ENCODE data around the gene KCNG2.

KCNG2 gene

DNA sequence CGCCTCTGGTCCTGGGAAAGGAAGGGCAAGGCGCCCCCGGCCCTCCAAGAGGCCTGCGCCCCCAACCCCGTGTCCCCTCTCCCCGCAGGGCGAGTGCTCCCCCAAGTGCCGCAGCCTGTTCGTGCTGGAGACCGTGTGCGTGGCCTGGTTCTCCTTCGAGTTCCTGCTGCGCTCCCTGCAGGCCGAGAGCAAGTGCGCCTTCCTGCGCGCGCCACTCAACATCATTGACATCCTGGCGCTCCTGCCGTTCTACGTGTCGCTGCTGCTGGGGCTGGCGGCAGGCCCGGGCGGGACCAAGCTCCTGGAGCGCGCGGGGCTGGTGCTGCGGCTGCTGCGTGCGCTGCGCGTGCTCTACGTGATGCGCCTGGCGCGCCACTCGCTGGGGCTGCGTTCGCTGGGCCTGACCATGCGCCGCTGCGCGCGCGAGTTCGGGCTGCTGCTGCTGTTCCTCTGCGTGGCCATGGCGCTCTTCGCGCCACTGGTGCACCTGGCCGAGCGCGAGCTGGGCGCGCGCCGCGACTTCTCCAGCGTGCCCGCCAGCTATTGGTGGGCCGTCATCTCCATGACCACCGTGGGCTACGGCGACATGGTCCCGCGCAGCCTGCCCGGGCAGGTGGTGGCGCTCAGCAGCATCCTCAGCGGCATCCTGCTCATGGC is 101.3 kb downstream of the KCNG2 start:
- Histone ChIP-seq H3K4me1 (ENCODE audit: control insufficient read depth, insufficient read depth, low read length, poor library complexity, severe bottlenecking) (no peaks in the 10 kb centered on the region), H3K4me3 (ENCODE audit: extremely low read depth, insufficient read depth, low read length, poor library complexity, severe bottlenecking) (no peak overlapping the region), H3K36me3 (ENCODE audit: control insufficient read depth, insufficient read depth, low read length) (peaks cover 27% of the 10 kb centered on the region), H3K9me3 (ENCODE audit: control insufficient read depth, low read length) (peaks cover 59% of the 10 kb centered on the region), H3K27ac (ENCODE audit: low read depth, low read length, severe bottlenecking) (no peak overlapping the region)
- WGBS, 2 experiments (ENCODE audit: insufficient coverage in 2 of 2), result 95 to 97% methylated on average over 54 to 67 of the region's 70 CpGs

DNA sequence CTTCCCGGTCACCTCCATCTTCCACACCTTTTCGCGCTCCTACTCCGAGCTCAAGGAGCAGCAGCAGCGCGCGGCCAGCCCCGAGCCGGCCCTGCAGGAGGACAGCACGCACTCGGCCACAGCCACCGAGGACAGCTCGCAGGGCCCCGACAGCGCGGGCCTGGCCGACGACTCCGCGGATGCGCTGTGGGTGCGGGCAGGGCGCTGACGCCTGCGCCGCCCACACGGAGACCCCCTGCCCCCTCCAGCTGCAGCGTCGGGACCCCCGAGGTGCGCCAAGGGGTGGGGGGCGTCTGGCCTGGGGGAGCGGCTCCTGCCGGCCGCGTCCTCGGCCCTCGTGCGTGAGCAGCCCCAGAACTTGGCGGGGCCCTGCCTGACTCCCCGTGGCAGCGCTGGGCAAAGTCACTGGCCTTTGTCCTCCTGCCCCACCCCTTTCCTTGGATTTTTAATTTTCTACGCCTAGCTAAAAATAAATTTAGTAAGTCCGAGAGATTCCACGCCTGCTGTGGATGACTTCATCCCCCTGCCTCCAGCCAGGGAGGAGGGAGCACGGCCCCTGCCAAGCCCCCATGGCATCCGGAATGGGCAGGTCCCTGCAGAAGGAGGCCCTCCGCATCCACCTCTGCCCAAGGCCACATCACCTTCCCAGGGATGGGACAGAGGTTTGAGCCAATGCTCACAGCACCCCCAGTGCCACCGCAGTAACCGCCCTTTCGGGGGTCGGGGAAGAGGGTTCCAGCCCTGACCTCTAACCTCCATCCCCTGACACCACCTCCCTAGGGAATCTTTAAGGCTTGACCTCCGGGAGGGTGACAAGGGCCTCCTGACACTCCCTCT is 102.1 kb downstream of the KCNG2 start:
- WGBS, 2 experiments (ENCODE audit: insufficient coverage in 2 of 2), result 94 to 97% methylated on average over 41 to 49 of the region's 53 CpGs
- H3K27ac ChIP-seq (ENCODE audit: low read depth, low read length, severe bottlenecking), result no peak overlapping the region
- H3K9me3 ChIP-seq (ENCODE audit: control insufficient read depth, low read length), result peaks cover 55% of the 10 kb centered on the region
- H3K4me3 ChIP-seq (ENCODE audit: extremely low read depth, insufficient read depth, low read length, poor library complexity, severe bottlenecking), result no peak overlapping the region
- H3K4me1 ChIP-seq (ENCODE audit: control insufficient read depth, insufficient read depth, low read length, poor library complexity, severe bottlenecking), result no peaks in the 10 kb centered on the region
- H3K36me3 ChIP-seq (ENCODE audit: control insufficient read depth, insufficient read depth, low read length), result peaks cover 27% of the 10 kb centered on the region

DNA sequence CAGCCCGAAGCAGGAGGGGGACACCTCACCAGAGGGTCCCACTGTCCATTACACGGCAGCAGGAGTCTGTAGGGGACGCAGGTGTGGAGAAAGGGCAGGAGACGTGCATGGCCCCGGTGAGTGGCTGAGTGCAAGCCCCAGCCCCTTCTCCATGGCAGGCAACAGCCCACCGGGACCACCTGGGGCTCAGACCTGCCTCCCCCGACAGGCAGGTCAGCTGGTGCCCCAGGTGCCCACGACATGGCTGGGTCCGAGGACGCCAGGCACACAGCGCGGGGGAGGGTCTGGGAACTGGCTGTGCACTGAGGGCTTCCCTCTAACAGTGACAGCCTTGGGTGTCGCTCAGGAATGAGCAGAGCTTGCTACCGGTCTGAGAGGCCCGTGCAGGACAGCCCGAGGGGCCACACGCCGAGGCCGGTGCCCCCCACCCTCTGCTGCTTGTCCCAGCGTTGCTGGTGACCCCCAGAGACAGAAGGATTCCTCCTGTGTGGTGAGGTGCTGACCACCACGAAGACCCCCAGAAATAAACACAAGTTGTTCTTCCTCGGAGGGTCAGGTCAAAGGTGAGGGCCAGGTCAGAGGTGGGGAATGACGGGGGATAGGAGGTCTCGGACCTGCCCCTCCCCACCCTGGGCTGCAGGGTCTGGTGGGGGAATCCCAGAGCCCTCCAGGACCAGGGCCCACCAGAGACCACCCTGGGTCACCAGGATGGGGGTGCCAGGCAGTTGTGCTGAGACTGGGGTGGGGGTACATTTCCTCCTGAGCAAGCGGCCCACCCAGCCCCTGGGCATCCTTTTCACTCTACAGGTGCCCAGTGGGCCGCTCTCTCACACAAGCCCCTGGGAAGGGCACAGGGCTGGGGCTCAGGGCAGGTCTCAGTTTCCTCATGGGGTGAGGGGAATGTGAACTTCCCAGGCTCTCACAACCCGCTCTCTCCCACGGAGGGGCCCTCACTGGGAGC is 103.2 kb downstream of the KCNG2 start:
- no peaks in the 10 kb centered on the region for H3K4me1 ChIP-seq (ENCODE audit: control insufficient read depth, insufficient read depth, low read length, poor library complexity, severe bottlenecking)
- 96 to 97% methylated on average over 23 to 24 of the region's 28 CpGs for WGBS, 2 experiments (ENCODE audit: insufficient coverage in 2 of 2)
- H3K27ac ChIP-seq (ENCODE audit: low read depth, low read length, severe bottlenecking), result no peak overlapping the region
- peaks cover 45% of the 10 kb centered on the region for H3K9me3 ChIP-seq (ENCODE audit: control insufficient read depth, low read length)
- H3K4me3 ChIP-seq (ENCODE audit: extremely low read depth, insufficient read depth, low read length, poor library complexity, severe bottlenecking), result no peak overlapping the region
- H3K36me3 ChIP-seq (ENCODE audit: control insufficient read depth, insufficient read depth, low read length), result peaks cover 31% of the 10 kb centered on the region

DNA sequence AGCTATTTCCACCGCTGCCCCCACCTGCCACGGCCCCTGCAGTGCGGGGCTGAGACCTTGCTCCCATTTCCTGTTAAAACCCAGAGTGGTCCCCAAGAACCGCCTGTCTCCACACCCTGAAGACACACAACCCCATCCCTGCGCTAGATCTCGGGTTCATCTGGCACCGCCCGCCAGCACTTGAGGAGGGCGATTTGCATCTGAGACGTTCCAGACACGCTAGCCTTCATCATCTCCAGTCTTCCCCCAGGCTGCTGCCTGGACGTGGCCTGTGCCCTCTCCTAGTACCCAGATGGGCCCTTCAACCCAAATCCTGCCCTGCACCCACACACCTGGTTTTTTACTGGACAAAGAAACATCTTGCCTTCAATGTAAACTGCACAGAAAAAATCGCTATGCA is 103.9 kb downstream of the KCNG2 start:
- Histone ChIP-seq H3K27ac (ENCODE audit: low read depth, low read length, severe bottlenecking) (no peak overlapping the region), H3K36me3 (ENCODE audit: control insufficient read depth, insufficient read depth, low read length) (peaks cover 34% of the 10 kb centered on the region), H3K9me3 (ENCODE audit: control insufficient read depth, low read length) (peaks cover 38% of the 10 kb centered on the region), H3K4me1 (ENCODE audit: control insufficient read depth, insufficient read depth, low read length, poor library complexity, severe bottlenecking) (no peaks in the 10 kb centered on the region), H3K4me3 (ENCODE audit: extremely low read depth, insufficient read depth, low read length, poor library complexity, severe bottlenecking) (no peak overlapping the region)
- 95 to 96% methylated on average over 13 of the region's 13 CpGs for WGBS, 2 experiments (ENCODE audit: insufficient coverage in 2 of 2)

DNA sequence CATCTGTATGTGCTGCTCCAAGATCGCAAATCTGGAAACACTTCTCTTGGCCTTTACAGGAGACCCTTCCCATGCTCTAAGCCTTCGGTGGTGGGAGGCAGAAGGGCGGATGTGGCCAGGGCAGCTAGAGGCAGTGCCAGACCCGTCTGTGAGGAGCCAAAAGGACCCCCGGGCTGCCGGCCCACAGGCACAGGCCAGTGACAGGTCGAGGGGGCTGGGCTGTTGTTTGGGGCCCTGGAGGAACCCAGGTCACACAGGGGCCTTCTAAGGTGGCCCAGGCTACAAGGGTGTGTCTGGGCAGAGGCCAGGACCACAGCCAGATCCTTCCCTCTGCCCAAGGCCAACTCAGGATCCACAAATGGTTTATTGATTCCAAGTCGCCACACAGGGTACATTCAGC is 104.3 kb downstream of the KCNG2 start:
- no peak overlapping the region for H3K27ac ChIP-seq (ENCODE audit: low read depth, low read length, severe bottlenecking)
- no peak overlapping the region for H3K4me3 ChIP-seq (ENCODE audit: extremely low read depth, insufficient read depth, low read length, poor library complexity, severe bottlenecking)
- peaks cover 34% of the 10 kb centered on the region for H3K9me3 ChIP-seq (ENCODE audit: control insufficient read depth, low read length)
- no peaks in the 10 kb centered on the region for H3K4me1 ChIP-seq (ENCODE audit: control insufficient read depth, insufficient read depth, low read length, poor library complexity, severe bottlenecking)
- H3K36me3 ChIP-seq (ENCODE audit: control insufficient read depth, insufficient read depth, low read length), result peaks cover 38% of the 10 kb centered on the region
- WGBS, 2 experiments (ENCODE audit: insufficient coverage in 2 of 2), result 92 to 95% methylated on average over 7 to 8 of the region's 8 CpGs

DNA sequence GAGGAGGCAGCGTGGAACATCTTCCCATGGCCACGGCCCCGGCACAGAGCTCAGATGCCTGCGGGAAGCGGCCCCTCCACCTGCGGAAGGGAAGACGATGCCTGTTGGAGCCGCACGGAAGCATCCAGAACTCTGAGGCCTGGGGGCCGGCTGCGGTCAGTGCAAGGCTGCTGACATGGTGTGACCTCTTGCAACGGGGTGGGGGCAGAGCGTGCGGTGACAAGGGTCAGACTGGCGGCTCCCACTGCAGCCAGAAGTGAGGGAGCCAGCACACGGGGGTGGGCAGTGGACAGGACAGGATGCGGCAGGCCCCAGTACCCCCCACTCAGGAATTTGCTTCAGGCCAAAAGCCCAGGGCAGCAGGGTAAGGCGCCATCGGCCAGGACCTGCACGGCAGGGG is 104.9 kb downstream of the KCNG2 start:
- peaks cover 38% of the 10 kb centered on the region for H3K36me3 ChIP-seq (ENCODE audit: control insufficient read depth, insufficient read depth, low read length)
- no peak overlapping the region for H3K4me3 ChIP-seq (ENCODE audit: extremely low read depth, insufficient read depth, low read length, poor library complexity, severe bottlenecking)
- peaks cover 30% of the 10 kb centered on the region for H3K9me3 ChIP-seq (ENCODE audit: control insufficient read depth, low read length)
- no peak overlapping the region for H3K27ac ChIP-seq (ENCODE audit: low read depth, low read length, severe bottlenecking)
- no peaks in the 10 kb centered on the region for H3K4me1 ChIP-seq (ENCODE audit: control insufficient read depth, insufficient read depth, low read length, poor library complexity, severe bottlenecking)
- WGBS, 2 experiments (ENCODE audit: insufficient coverage in 2 of 2), result 95 to 97% methylated on average over 15 to 20 of the region's 20 CpGs

DNA sequence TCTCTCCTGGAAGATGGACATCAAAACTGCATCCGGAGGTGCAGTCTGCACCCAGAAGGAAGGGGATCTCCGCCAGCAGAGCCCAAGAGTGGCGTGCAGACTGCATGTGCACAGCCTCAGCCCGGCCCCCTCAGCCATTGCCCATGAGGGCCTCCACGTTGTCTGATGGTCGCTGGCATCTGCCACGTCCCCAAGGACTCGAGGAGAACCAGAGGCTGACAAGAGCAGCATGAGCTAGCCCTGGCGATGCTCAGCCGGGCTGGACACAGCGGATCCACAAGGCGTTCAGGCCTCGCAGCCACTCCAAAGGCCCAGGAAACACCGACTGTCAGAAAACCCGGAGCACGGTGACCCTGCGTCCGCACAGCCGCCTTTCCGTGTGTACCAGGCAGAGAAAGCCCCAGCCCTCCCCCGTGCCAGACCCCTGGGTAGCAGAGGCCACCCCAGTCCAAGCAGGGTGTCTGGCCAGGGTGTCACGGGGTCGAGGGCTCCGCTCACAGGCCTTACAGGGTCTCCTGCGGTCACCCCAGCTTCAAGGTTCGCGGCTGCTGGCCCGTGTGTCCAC is 105.4 kb downstream of the KCNG2 start:
- H3K4me3 ChIP-seq (ENCODE audit: extremely low read depth, insufficient read depth, low read length, poor library complexity, severe bottlenecking), result no peak overlapping the region
- WGBS, 2 experiments (ENCODE audit: insufficient coverage in 2 of 2), result 96 to 98% methylated on average over 27 to 28 of the region's 28 CpGs
- no peak overlapping the region for H3K27ac ChIP-seq (ENCODE audit: low read depth, low read length, severe bottlenecking)
- H3K9me3 ChIP-seq (ENCODE audit: control insufficient read depth, low read length), result peaks cover 25% of the 10 kb centered on the region
- peaks cover 41% of the 10 kb centered on the region for H3K36me3 ChIP-seq (ENCODE audit: control insufficient read depth, insufficient read depth, low read length)
- no peaks in the 10 kb centered on the region for H3K4me1 ChIP-seq (ENCODE audit: control insufficient read depth, insufficient read depth, low read length, poor library complexity, severe bottlenecking)

DNA sequence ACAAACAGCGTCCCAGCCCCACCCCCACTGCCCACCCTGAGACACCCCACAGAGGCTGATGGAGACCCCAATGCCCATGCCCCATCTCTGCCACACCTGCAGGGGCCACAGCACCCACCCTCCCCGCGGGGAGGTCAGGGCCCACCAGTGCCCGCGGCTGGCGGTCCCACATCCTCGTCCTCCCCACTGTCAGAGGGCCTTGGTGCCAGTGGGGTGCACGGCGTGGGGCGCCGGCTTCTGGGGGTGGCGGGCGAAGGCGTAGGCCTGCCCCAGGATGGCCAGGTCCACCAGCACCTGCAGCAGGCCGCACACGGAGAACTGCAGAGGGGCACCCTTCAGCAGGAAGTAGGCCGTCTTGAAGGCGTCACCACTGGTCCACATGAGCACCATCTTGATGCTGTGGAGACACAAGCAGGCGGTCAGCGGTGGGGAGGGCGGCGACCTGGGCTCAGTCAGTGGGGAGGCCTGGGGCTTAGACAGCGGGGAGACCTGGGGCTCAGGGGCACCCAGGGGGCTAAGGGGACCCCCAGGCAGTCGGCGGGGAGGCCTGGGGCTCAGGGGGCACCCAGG is 106.1 kb downstream of the KCNG2 start:
- peaks cover 18% of the 10 kb centered on the region for H3K9me3 ChIP-seq (ENCODE audit: control insufficient read depth, low read length)
- no peak overlapping the region for H3K27ac ChIP-seq (ENCODE audit: low read depth, low read length, severe bottlenecking)
- no peaks in the 10 kb centered on the region for H3K4me1 ChIP-seq (ENCODE audit: control insufficient read depth, insufficient read depth, low read length, poor library complexity, severe bottlenecking)
- no peak overlapping the region for H3K4me3 ChIP-seq (ENCODE audit: extremely low read depth, insufficient read depth, low read length, poor library complexity, severe bottlenecking)
- WGBS, 2 experiments (ENCODE audit: insufficient coverage in 2 of 2), result 95 to 98% methylated on average over 22 to 25 of the region's 25 CpGs
- peaks cover 41% of the 10 kb centered on the region for H3K36me3 ChIP-seq (ENCODE audit: control insufficient read depth, insufficient read depth, low read length)

DNA sequence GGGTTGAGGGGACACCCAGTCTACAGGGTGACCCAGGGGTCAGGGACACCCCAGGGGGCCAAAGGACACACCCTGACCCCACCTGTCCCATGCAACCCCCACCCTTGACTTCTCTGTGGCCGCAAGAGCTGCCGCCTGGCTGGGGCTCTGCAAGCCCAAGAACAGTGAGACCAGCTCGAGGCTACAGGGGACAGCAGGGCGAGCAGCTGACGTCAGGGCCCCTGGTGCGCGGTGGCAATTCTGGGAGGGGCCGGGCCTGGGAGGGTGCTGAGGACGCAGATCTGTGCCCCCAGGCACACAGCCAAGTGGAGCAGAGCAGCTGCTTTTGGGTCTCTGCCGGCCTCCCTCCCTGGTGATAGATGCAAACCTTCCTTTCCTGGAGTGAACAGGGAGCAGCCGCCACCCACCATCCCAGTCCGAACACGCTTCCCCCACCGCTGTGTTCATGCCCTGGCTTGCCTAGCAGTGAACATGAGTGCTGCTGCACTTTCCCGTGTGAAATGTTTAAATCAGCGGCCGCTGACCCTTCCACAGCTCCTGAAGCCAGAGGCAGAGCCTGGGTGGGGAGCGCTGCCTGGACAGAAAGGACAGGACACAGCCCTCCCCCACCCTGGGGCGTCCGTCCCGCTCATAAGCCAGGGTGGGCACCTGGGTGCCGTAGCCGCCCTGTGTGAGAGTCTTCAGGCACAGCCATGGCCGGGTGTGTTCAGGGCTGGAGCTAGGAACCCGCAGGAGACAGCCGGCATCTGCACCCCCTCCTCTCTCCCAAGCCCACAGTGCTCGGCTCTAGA is 106.8 kb downstream of the KCNG2 start:
- H3K9me3 ChIP-seq (ENCODE audit: control insufficient read depth, low read length), result peaks cover 13% of the 10 kb centered on the region
- H3K4me1 ChIP-seq (ENCODE audit: control insufficient read depth, insufficient read depth, low read length, poor library complexity, severe bottlenecking), result no peaks in the 10 kb centered on the region
- H3K36me3 ChIP-seq (ENCODE audit: control insufficient read depth, insufficient read depth, low read length), result peaks cover 41% of the 10 kb centered on the region
- no peak overlapping the region for H3K27ac ChIP-seq (ENCODE audit: low read depth, low read length, severe bottlenecking)
- no peak overlapping the region for H3K4me3 ChIP-seq (ENCODE audit: extremely low read depth, insufficient read depth, low read length, poor library complexity, severe bottlenecking)
- WGBS, 2 experiments (ENCODE audit: insufficient coverage in 2 of 2), result 94 to 97% methylated on average over 20 of the region's 27 CpGs

All from mesodermal cell (in vitro differentiated cells).